Endometrial microvascular endothelial cells (primary cell): ENCODE results near the gene DYNC2LI1. TPM values are rescaled to one million over a fixed set of nuclear protein-coding genes. Genes with fewer than 3 reads are reported as not detected.

Experiments
- in situ Hi-C: cut with HindIII; loops from 2 replicates; pipeline ENCODE4 v1.10.0; 2017; ENCODE audit warnings: low sequenced_read_pairs, low pct_unique_long_range_greater_than_20kb; ENCODE audit errors: inconsistent ontology term
- total RNA-seq: library from RNA; depleted of rRNA; stranded (reverse); fragments of >200 nt; gene quantifications from one replicate; pipeline ENCODE4 v1.2.3, GENCODE V29; 2015; ENCODE audit errors: inconsistent ontology term

DYNC2LI1 gene
- total RNA-seq, 1 donor from 2014 or later = 10.8 TPM

DNA sequence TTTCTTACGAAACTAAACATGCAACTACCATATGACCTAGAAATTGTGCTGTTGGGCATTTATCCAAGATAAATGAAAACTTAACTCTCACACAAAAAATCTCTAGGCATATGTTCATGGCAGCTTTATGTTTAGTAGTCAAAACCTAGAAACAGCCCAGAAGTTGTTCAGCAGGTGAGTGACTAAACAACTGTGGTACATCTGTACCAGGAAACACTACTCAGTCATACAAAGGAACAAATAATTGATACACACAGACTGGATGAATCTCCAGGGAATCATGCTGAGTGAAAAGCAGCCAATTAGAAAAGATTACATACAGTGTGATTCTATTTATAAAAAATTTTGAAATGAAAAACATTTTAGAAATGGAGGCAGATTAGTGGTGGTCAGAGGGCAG lies 29.3 kb downstream of the DYNC2LI1 start:
- in situ Hi-C loops = no loop called here

DNA sequence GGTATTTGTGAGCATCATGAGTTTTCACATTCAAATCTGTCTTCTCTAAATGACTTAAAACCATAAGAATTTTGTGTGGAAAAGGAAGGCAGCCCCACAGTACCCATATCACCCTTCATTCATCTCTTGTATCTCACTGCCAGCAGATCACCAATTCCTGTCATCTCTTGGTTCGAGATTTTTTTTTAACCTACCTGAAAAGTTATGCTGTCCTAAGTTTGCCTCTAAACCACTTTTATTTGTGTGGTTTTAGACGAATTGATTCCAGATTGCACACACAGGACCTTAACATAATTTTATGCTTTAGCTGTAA lies 32.8 kb downstream of the DYNC2LI1 start:
- in situ Hi-C loops = no loop called here

DNA sequence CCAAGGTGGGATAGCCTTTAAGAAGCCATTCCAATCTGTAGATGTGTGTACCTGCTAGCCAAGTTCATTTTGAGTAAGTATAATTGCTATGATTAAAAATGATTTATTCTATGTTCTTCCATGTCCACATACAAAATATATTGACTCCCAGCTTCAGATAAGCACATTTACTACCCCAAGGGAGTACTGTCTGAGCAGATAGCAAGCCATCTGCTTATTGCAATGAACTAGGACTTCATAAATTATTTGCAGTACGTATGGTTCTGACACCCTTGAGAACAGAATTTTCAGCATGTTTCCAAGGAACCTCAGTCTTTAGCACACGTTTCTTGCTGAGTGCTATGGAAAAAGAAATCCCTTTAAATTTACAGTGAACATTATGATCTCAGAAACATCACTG lies 36.6 kb downstream of the DYNC2LI1 start:
- in situ Hi-C loops = no loop called here

DNA sequence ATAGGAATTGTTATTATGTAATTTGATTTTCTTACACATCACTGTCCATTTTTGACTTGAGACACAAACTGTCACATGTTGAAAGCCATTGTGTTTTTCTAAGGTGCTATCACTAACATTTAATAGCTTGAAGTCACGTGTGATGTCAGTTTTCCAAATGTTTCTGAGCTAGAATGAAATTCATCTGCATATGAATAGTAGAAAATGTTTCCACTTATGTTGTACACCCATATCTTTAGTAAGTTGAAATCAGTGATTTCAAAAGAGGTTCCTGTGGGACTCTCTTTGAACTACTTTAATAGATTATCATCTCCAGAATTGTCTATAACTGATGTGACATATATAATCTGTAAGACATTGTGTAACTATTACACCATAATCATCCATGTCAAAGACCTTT lies 37.0 kb downstream of the DYNC2LI1 start:
- in situ Hi-C loops = no loop called here

DNA sequence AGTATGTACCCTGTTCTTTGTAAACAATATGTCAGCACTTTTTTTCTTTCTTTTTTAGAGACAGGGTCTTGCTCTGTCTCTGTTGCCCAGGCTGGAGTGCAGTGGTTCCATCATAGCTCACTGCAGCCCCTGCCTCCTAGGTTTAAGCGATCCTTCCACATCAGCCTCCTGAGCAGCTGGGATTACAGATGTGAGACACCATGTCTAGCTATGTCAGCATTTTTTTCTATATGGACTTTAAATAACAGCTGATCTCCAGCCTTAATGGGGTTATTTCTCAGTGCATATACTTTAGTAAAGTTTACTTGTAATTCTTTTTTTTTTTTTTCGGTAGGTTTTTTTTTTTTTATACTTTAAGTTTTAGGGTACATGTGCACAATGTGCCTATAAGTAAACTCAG lies 38.2 kb downstream of the DYNC2LI1 start:
- in situ Hi-C loops = no loop called here

DNA sequence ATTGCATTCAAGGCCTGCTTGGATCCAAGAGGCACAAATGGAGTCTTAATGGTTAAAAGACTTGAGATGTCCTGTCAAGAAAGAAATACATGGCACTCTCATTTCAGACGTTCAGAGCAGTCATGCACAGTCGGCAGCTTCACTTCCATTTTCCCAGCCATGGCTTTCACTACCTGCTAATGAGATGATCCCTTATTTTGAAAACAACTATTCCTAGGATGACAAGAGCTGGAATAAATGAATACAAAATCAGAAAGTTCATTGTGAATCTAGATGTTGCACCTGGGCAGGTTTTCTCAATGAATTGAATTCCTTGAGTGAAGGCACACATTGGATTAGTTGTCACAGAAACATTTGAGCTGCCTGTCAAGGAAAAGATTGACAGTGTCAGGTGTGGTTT lies 39.1 kb downstream of the DYNC2LI1 start:
- in situ Hi-C loops = no loop called here

DNA sequence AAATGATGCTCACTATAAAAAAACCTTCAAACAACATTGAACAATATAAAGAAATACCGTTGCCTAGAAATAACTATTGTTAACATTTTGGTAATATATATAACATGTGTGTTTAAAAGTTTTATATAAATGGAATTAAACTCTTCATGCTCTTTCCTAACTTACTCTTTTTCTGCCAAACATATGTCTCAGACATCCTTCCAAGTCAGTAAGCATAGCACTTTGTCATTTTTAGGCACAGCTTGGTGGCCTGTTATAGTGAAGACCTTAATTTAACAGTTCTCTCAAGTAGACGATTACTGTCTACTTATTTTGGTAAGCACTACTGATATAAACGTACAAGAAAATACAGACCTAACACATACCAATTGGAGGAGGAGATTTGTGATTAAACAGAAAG lies 40.9 kb downstream of the DYNC2LI1 start:
- in situ Hi-C loops = no loop called here

DNA sequence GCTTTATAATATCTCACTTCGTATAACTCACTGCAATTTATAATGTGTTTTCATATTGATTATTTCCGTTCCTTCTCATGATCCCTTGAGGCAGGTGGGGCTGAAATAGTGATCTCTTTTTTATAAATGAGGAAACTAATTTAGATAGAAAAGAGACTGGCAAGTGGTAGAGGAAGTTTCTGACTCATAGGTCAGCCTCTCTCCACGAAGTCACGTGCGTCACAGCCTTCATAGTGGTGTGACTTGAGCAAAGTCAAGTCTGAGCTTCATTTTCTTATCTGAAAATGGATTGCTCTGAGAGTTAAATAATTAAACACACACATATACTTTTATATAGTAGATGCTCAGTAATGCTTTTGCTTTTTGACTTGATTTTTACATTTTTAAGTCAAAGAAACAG lies 44.9 kb downstream of the DYNC2LI1 start:
- in situ Hi-C loops = no loop called here

DNA sequence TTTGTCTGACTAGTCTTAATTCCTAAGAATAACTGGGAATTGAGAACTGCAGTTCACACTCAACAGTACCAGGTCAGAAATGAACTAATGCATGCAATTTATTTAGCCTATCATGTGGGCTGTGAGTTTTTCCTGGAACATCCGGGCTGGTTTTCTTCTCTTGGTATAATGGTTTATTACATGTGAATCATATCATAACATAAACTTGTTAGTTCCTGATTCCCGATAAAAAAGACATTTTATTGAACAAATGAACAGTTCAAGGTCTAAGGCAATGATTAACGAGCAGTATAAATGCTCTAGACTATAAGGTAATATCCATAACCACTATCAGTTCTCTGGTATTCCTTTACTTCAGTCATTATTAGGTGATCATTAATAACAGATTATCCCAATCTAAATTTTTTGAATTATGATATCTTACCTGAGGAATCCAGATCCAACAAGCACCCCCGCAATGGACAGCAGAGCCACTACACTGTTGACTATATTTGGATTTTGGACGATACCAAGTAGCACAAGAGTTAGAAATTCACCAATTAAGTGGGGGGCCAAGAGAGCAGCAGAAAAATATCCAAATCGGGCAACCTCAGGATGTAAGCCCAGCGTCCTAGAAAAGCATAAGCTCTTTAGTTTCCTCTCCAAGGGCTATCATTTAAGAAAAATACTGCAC lies 45.8 kb downstream of the DYNC2LI1 start:
- in situ Hi-C loops = no loop called here

DNA sequence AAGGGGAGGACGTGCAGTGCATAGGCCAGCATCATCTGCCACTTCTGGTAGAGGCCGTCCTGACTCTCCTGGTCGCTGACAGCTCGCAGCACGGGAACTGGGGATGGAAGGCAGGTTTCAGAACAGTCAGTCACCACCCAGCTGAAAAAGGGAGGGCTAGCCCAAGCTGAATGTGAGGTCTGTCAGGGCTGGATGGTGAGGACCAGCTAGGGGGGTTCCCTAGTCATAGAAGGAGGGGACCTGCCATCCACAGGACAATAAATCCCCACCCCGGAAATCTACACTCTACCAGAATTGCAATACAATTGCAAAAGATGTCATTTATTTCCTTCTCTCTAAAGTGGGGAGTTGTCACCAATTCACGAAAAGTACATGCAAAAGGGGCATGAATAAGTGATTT lies 49.0 kb downstream of the DYNC2LI1 start:
- in situ Hi-C loops = no loop called here

DNA sequence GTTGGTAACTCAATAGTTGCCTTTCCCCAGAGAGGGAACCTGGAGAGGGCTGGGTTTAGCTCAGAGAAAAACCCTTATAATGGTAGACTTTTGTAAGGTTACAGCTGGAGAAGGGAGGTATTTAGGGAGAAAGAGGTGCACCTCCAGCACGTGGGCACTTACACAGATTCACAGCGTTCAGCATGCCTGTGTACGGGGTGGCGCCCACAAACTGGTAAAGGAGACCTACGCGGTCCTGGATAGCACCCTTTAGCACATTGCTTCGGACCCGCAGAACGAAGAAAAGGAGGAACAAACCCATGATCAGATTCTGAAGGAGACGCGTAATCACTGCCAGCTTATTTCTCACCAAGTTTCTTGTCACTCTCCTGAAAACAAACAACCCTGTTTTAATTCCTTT lies 49.9 kb downstream of the DYNC2LI1 start:
- in situ Hi-C loops = no loop called here

DNA sequence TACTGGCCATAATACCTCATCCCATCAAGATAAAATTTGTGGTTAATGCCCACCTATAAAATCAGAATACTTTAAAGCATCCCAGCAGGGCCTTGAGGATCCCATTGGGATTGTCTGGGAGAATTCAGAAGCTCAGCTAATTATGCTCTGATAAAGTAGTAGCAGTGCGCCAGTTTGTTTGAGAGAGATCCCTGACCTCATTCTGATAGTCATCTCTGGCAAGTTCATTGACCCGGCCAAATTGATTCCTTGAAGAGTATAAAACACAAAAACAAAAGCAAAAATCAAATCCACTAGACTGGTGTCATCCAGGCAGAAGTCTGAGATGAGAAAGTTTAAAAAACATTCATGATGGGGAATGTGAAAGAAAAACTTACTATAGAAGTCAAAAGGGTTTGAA lies 50.7 kb downstream of the DYNC2LI1 start:
- in situ Hi-C loops = no loop called here

DNA sequence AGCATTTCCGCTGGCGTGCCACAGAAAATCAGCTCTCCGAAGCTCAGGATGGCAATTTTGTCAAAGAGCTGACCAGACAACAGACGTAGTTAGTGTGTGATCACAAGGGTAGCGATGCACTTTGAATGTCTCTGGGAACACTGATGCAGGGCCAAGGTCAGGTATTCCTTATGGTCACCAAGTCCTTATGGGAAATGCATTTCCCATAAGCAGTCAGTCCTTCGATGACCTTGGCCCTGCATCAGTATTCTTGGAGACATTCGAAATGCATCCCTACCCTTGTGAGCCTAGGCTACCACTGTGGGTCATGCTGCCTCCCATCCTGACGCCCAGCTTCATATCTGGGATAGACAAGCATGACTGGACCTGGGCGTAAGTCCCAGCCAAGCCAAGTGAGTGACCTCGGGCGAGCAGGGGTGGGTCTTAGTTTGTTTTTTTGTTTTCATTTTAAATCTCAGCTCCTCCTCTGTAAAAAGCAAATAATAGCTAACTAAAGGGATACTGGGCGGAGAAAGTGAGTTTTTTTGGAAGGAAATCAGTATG lies 51.2 kb downstream of the DYNC2LI1 start:
- in situ Hi-C loops = no loop called here

DNA sequence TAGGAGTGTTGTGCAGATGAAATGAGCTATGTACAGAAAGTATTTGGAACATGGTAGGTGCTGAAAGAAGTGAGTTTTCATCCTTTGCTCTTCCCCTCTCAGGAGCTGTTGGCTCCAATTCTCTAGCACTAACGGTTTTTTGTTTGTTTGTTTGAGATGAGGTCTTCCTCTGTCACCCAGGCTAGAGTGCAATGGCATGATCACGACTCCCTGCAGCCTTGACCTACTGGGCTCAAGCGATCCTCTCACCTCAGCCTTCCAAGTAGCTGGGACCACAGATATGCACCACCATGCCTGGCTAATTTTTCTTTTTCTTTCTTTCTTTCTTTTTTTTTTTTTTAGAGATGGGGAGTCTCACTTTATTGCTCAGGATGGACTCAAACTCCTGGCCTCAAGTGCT lies 52.0 kb downstream of the DYNC2LI1 start:
- in situ Hi-C loops = no loop called here

DNA sequence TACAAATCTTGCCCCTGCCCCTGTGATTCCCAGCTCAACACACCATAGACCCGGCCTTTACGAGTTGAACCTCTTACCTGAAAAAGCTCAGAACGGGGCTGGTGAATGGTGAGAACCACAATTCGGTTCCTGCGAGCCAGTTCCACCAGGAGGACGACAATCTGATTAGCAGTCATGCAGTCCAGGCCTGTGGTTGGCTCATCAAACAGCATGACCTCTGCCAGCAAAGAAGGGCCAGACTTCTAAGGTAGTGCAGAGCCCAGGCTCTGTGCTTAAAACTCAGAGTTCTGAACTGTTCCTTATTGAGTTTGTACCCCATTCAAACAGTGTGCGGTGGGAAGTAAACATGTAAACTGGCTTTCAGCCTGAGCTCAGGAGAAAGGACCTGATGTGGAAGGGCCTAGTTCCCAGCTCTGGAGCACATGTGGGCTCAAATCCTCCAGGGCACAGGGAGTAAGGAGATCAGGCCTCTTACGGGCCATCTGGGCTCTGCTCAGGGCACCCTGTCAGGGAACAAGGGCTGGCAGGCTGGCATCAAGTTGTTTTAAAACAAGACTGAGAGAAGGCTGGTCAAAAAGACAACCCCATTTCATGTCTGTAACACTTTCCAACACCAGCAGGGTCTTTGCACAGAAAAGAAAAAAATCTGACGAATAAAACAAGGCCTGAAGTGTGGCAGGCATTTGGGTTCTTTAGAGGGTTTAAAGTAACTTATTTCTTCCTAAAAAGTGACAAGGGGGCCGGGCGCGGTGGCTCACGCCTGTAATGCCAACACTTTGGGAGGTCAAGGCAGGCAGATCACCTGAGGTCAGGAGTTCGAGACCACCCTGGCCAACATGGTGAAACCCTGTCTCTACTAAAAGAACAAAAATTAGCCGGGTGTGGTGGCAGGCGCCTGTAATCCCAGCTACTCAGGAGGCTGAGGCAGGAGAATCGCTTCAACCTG lies 52.7 kb downstream of the DYNC2LI1 start:
- in situ Hi-C loops = no loop called here

DNA sequence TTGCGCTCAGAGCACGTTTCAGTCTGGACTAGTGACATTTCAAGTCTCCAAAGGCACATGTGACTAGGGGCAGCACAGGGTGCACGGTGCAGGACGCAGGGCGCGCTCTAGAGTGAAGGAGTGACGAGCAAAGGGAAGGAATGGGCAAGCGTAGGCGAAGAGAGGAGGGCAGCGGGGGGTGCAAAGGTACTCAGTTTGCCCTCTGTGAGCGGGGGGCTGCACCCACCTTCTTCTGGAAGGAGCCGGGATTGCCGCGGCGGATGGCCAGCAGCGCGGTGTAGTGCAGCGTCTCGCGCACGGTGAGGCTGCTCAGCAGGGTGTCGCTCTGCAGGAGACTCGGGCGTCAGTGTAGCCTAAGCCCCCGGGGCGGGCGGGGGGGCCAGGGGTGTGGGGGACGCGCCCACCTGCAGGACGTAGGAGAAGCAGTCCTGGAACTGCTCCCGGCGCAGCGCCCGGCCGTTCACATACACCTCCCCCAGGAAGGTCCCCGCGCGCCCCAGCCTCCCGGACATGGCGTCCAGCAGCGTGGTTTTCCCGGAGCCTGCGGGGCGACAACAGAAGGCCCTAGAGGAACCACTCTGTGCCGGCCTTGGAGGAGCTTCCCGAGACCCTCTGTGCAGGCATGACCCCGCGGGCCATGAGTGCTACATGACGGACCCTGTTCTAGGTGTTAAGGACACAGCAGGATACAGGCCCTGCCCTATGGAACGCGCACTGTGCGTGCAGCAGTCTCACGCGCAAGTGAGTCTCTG lies 57.9 kb downstream of the DYNC2LI1 start:
- in situ Hi-C loops = no loop called here

DNA sequence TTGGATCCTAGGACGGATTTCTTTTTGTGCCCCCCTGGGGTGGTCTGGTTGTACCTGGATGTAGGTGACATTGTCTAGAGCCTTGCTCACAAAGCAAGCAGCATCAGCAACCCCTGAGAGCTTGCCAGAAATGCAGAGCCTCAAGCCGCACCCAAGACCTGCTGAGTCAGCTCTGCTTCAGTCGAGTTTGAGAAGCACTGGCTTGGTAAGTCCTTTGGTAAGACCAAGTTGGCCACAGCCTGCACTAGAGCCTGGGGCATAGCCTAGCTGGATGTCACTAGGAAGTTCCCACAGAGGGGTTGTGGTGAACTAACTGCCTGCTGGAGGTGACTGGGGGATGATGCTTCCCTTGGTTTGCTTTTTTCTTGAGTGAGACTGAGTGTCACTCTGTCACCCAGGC lies 58.6 kb downstream of the DYNC2LI1 start:
- in situ Hi-C loops = no loop called here

DNA sequence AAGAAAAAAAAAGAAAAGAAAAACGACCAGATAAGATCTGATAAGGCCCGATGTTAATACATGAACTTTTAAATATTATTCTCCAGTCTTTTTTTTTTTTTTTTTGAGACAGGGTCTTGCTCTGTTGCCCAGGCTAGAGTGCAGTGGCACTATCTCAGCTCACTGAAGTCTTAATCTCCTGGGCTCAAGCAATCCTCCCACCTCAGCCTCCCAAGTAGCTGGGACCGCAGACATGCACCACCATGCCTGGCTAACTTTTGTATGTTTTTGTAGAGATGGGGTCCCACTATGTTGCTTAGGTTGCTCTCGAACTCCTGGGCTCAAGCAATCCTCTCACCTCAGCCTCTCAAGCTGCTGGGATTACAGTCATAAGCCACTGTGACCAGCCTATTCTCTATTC lies 63.2 kb downstream of the DYNC2LI1 start:
- in situ Hi-C loops = no loop called here

DNA sequence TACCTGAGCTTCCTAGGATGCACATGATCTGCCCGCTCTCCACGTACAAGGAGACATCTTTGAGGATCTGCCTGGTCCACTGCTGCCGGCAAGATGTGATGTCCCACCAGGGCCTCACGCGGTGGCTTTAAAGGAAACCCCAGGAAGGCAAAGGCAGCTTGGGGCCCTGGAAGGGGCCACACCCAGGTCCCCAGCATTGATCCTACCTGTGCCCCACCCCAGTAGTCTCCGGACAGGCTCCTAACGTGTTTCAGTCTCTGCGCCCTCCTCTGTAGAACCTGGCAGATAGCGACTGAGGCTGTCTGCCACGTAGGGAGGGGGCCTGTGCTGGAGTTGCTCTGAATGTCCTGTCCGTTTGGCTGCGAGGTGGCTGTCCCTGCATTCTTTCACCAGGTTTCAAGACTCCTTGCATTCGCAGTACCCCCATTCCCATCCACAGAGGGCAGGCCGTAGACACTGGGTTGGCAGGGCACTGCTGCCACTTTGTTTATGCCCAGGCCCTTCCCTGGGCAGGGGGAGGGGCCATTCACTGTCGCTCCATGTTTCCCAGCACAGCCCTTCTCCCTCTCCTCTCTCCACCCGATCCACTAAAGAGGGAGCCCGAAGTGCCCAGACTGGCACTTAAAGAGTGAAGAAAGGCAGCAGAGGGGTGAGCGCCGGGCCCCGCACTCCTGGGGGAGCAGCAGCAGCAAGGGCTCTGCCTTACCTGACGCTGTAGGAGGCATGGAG lies 64.2 kb downstream of the DYNC2LI1 start:
- in situ Hi-C loops = no loop called here
